Mammary epithelial cell (primary cell): Measurements from ENCODE around the gene GRIN2A.

ENCODE experiments used
- EZH2 ChIP-seq: IDR thresholded peaks from 2 replicates; pipeline ENCODE4 v1.6.1; 2012; ENCODE audit warnings: low read length, inconsistent platforms, borderline replicate concordance
- TF ChIP-seq, protein P1 (sequence below), 2 donors: IDR thresholded peaks in 1 of 2; conservative IDR thresholded peaks in 1 of 2; 2 replicates each; pipeline ENCODE4 v1.5.1; 2011 to 2012; ENCODE audit warnings: inconsistent platforms in 2 of 2, low read length in 2 of 2, mild to moderate bottlenecking in 2 of 2, control low read depth in 1 of 2, low read depth in 1 of 2; ENCODE audit not compliant: insufficient read depth in 1 of 2; ENCODE audit errors: extremely low read depth in 1 of 2

DNA sequence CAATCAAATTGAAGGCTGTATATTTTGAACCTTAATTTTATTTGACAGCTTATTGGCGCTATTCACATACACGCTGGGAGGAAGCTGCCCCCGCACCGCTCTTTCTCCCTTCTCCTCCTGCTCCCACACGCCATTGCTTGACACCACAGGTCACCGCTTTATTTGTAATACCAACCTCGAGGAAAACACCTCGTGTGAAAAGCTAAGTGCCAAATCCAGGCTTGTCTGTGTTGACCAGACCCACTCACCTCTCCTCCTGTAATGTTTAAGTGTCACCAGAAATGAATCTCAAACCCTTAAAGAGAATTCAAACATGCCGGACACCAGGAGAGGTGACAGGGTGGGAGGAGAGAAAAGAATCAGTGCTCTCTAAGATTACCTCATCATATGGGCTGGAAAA lies 331.4 kb downstream of the GRIN2A start:
- TF ChIP-seq, protein P1, sequence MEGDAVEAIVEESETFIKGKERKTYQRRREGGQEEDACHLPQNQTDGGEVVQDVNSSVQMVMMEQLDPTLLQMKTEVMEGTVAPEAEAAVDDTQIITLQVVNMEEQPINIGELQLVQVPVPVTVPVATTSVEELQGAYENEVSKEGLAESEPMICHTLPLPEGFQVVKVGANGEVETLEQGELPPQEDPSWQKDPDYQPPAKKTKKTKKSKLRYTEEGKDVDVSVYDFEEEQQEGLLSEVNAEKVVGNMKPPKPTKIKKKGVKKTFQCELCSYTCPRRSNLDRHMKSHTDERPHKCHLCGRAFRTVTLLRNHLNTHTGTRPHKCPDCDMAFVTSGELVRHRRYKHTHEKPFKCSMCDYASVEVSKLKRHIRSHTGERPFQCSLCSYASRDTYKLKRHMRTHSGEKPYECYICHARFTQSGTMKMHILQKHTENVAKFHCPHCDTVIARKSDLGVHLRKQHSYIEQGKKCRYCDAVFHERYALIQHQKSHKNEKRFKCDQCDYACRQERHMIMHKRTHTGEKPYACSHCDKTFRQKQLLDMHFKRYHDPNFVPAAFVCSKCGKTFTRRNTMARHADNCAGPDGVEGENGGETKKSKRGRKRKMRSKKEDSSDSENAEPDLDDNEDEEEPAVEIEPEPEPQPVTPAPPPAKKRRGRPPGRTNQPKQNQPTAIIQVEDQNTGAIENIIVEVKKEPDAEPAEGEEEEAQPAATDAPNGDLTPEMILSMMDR (conservative IDR thresholded peaks at IDR 0.05 in 1 of 2, IDR thresholded peaks at IDR 0.05 in 1 of 2; ENCODE audit: extremely low read depth in 1 of 2, insufficient read depth in 1 of 2, low read depth in 1 of 2, low read length in 2 of 2): no peak
- TF ChIP-seq EZH2: no peak
